Skeletal muscle tissue (tissue), 4 donors: ENCODE data around the gene PPIL4. TPM values are rescaled to one million over a fixed set of nuclear protein-coding genes. Genes with fewer than 3 reads are reported as not detected.

Source experiments
- H3K27ac ChIP-seq: one replicate; pipeline ENCODE4 v1.7.0; 2013; ENCODE audit warnings: mild to moderate bottlenecking, low read depth, low read length, inconsistent platforms
- H3K27me3 ChIP-seq, 3 donors: one replicate each; pipeline ENCODE4 v1.7.0; 2013; ENCODE audit warnings: low read length in 3 of 3; ENCODE audit not compliant: control insufficient read depth in 3 of 3, insufficient read depth in 3 of 3
- H3K36me3 ChIP-seq, 3 donors: one replicate each; pipeline ENCODE4 v1.7.0; 2013; ENCODE audit warnings: low read length in 3 of 3; ENCODE audit not compliant: control insufficient read depth in 3 of 3, insufficient read depth in 3 of 3
- H3K4me1 ChIP-seq, 3 donors: one replicate each; pipeline ENCODE4 v1.7.0; 2013; ENCODE audit warnings: low read length in 3 of 3, mild to moderate bottlenecking in 3 of 3; ENCODE audit not compliant: control insufficient read depth in 3 of 3, insufficient read depth in 3 of 3
- H3K4me3 ChIP-seq, 3 donors: one replicate each; pipeline ENCODE4 v1.7.0; 2013; ENCODE audit warnings: low read length in 3 of 3
- H3K9ac ChIP-seq, 3 donors: one replicate each; pipeline ENCODE4 v1.7.0; 2013; ENCODE audit warnings: low read length in 3 of 3, mild to moderate bottlenecking in 3 of 3, moderate library complexity in 2 of 3, low read depth in 1 of 3
- H3K9me3 ChIP-seq, 3 donors: one replicate each; pipeline ENCODE4 v1.7.0; 2013; ENCODE audit warnings: low read length in 3 of 3; ENCODE audit not compliant: control insufficient read depth in 3 of 3
- total RNA-seq: library from RNA; depleted of rRNA; stranded (reverse); fragments of >200 nt; gene quantifications from one replicate; pipeline ENCODE4 v1.2.3, GENCODE V29; 2014
- donor health status: Osteomylitis.

Gene PPIL4
- total RNA-seq, 1 donor from 2014 or later = 19.3 TPM

DNA sequence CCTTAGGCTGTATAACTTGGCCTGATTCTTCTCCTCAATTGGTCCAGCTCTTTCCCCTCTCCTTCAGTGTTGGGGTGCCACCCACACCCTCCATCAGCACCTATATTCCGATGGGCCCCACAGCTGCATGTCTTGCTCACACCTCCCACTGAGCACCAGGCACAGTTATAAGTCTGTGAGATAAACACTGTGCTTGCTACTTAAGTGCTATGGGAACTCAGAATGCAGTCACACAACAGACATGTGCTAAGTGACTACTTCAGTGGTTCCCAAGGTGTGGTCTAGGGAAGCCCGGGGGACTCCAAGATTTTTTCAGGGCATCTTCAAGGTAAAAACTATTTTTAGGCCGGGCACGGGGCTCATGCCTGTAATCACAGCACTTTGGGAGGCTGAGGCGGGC, 68.3 kb downstream of the PPIL4 start:
- H3K9me3 ChIP-seq = no peaks in the 10 kb centered on the region
- no peaks in the 10 kb centered on the region for H3K36me3 ChIP-seq
- peaks cover 0 to 5% (median 3%) of the 10 kb centered on the region in 3 donors for H3K27me3 ChIP-seq
- no peak overlapping the region for H3K9ac ChIP-seq
- no peak overlapping the region for H3K4me3 ChIP-seq
- no peak overlapping the region for H3K27ac ChIP-seq
- H3K4me1 ChIP-seq = peaks cover 0 to 7% (median 6%) of the 10 kb centered on the region in 3 donors

DNA sequence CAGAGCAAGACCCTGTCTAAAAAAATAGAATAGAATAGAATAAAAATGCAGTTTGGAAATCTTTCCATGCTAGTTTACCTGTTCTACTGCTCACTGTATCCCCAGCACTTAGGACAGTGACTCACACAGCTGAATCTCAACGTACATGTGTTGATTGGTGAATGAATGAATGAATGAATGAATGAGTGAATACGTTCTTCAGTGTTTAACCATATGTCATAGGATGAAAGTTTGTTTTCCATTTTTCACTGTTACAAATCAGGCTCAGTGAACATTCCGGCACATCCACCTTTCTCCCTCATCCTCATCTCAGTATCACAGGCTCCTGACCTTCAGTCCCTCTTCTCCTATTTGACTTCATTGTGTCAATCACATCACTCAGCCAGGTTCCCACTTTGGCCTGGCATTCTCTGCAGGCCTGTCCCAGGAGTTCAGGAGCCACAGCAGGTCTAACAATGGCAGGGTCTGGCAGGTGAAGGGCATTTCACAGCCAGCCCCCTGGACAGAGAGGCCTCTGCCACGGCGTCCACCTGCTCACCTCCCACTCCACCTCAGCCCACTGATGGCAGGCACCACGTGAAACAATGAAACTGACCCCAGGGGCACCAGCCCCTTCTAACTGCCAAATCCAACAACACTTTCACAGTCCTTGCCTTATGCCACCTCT, 68.9 kb downstream of the PPIL4 start:
- Histone ChIP-seq H3K27ac (no peak overlapping the region), H3K4me3 (no peak overlapping the region), H3K27me3 (peaks cover 0 to 5% (median 3%) of the 10 kb centered on the region in 3 donors), H3K9me3 (no peaks in the 10 kb centered on the region), H3K36me3 (no peaks in the 10 kb centered on the region), H3K9ac (no peak overlapping the region), H3K4me1 (peaks cover 0 to 6% (median 6%) of the 10 kb centered on the region in 3 donors)

DNA sequence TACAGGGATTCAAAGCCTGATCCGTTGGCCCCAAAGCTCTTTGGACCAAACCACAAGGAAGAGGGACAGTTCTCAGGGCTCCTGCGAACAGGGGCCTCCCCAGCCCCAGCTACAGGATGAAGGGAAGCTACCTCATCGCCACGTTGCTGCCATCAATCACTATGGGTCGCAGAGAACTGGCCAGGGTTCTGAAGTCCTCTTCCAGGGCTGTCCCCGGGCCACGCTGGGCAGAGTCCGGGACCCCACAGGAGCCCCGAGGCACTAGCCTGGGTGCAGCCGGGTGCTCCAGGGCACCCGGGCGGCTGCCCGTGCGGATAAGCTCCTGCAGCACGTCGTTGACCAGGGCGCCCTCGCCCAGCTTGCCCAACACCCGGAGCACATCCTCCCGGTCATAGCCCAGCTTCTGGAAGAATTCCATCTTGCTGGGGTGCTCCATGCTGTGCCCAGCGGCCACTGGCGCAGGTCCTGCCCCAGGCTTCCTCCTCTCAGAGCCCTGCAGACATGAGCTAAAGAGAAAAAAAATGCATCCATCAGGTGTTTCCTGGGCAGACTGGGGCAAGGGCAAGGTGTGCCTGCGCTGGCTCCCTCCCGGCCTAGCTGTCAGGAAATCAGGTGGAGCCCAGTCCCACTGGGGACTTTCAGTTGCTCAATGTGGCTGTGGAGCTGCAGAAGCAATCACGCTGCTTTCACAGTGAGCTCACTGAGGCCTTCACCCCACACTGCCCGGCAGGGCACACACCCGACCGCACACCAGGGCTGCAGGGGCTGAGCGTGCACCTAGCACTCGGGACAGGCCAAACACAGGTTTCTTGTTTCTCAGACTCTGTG, 71.5 kb downstream of the PPIL4 start:
- no peaks in the 10 kb centered on the region for H3K9me3 ChIP-seq

DNA sequence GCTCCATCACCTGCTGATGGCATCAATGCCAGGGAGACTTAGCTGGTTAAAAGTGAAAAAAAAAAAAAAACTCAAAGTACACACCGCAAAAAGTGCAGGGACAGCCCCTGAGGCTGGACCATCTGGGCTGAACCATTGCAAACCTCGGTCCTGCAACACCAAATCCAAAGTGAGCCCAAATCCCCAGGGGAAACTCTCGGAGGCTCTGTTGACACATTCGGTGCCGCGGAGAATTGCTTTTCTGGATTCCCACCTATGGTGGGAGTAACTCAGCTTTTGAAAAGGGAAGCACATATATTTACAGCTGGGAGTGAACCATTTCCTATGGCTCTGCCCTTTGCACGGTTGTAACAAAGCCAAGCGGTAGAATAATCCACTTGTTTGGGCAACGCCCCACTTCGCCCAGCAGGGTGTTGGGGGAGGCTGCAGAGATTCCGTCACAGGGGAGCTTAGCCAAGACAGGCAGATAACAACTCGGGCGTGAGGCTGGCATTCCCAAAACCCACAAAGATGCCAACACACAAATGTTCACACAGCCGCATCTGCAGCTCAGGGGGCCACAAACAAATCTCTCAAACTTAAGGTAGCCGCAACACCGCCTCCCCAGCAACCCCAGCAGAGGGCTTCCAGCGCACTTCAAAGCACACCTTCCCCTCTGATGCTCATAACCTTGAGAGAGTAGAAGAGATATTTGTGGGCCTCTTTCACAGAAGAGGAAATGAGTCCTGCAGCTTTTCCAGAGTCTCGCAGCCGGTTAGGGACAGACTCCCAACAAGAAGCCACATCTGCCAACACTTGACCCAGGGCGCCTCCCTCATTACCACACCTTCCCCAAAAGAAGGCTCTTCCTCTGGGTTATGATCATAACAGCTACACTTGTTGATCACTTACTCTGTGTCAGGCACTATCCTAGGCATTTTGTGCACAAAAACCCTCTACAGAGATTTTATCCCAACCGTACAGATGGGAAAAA, 72.5 kb downstream of the PPIL4 start:
- peaks cover 0 to 5% (median 5%) of the 10 kb centered on the region in 3 donors for H3K27me3 ChIP-seq
- H3K4me3 ChIP-seq = no peak overlapping the region
- H3K36me3 ChIP-seq = no peaks in the 10 kb centered on the region
- H3K4me1 ChIP-seq = peaks cover 0 to 4% (median 0%) of the 10 kb centered on the region in 3 donors
- no peak overlapping the region for H3K9ac ChIP-seq
- no peak overlapping the region for H3K27ac ChIP-seq
- H3K9me3 ChIP-seq = no peaks in the 10 kb centered on the region

More for the DNA sequence above, 71.5 kb downstream of the PPIL4 start:
- no peaks in the 10 kb centered on the region for H3K36me3 ChIP-seq
- no peak overlapping the region for H3K27ac ChIP-seq
- H3K27me3 ChIP-seq = peaks cover 0 to 5% (median 3%) of the 10 kb centered on the region in 3 donors
- no peak overlapping the region for H3K9ac ChIP-seq
- no peak overlapping the region for H3K4me3 ChIP-seq
- peaks cover 0 to 4% (median 0%) of the 10 kb centered on the region in 3 donors for H3K4me1 ChIP-seq

DNA sequence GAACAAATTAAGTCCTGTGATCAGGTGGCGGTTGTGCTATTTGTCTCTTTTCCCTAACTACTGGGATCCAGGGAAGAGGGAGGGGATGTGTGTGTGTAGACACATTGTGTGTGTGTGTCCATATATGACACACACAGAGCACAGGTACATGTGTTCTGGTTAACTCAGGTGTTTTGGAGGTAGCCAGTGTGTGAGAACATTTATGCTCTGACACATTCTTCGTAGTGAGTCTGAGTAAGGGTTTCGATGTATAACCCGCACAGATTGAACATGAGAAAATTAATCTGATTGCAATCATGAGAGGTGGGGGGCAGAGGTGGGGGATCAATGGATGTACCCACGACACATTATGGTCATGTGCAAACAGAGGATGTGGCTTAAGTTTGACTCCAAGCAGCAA, 73.6 kb downstream of the PPIL4 start:
- H3K36me3 ChIP-seq = no peaks in the 10 kb centered on the region

DNA sequence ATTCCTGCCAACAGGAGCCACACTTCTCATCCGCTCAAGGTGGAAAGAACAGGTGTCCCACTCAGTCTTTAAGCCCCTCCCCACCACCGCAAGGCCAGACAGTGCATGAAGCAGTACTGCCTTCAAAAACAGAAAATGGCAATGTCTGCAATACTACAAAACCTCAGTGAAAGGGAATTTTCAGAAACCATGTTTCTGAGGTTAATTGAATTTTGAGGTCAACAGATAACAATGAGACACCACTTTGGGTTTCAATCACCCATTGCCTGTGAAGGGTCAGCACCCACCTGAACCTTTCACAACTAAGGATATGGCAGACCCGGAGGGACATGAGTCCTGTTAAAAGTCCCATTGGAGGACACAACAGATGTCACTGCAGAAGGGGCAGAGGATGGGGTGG, 74.0 kb downstream of the PPIL4 start:
- Histone ChIP-seq H3K4me1 (peaks cover 0 to 4% (median 0%) of the 10 kb centered on the region in 3 donors), H3K4me3 (no peak overlapping the region), H3K27ac (no peak overlapping the region), H3K27me3 (peaks cover 0 to 5% (median 5%) of the 10 kb centered on the region in 3 donors), H3K9ac (no peak overlapping the region), H3K9me3 (no peaks in the 10 kb centered on the region), H3K36me3 (no peaks in the 10 kb centered on the region)

More for the DNA sequence above, 73.6 kb downstream of the PPIL4 start:
- no peaks in the 10 kb centered on the region for H3K9me3 ChIP-seq
- peaks cover 0 to 4% (median 0%) of the 10 kb centered on the region in 3 donors for H3K4me1 ChIP-seq
- H3K27ac ChIP-seq = no peak overlapping the region
- H3K9ac ChIP-seq = no peak overlapping the region
- H3K27me3 ChIP-seq = peaks cover 0 to 5% (median 5%) of the 10 kb centered on the region in 3 donors
- no peak overlapping the region for H3K4me3 ChIP-seq

DNA sequence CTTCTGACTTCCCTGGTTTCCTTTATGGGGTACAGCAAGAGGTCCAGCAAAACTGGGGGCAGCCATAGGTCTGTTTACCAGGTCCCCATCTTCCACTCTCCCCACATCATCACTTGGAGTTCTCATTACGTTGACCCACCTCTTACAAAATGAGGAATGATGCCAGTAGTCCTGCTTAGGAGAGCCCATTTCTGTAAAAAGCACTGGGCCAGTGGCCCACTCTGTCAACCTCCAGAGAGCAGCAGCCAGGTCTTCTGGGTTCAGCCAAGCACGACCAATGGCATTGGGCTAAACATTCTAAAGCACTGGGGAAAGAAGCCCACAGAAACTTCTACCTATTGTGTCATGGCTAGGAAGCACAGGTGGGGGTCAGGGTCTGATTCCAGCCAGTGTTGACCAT, 74.9 kb downstream of the PPIL4 start:
- H3K27me3 ChIP-seq = peaks cover 0 to 5% (median 5%) of the 10 kb centered on the region in 3 donors
- H3K9ac ChIP-seq = no peak overlapping the region
- H3K4me1 ChIP-seq = peaks cover 0 to 4% (median 0%) of the 10 kb centered on the region in 3 donors
- no peaks in the 10 kb centered on the region for H3K36me3 ChIP-seq
- H3K27ac ChIP-seq = no peak overlapping the region
- H3K4me3 ChIP-seq = no peak overlapping the region
- H3K9me3 ChIP-seq = no peaks in the 10 kb centered on the region

DNA sequence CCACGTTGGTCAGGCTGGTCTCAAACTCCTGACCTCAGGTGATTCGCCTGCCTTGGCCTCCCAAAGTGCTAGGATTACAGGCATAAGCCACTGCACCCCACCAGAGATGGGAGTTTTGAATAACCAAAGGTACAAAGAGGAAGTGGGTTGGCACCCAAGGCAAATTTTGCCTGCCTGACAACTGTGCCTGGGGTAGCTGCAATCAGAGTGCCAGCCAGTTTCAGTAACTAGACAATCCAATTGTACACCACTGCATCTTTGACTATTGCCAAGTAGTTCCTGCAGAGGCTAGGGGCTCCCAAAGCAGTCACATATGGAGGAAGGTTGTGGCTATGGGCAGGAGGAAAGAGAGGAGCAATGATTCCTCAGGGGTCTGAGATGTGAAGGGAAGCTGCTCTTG, 77.7 kb downstream of the PPIL4 start:
- no peak overlapping the region for H3K27ac ChIP-seq
- peaks cover 0 to 8% (median 2%) of the 10 kb centered on the region in 3 donors for H3K4me1 ChIP-seq
- H3K4me3 ChIP-seq = no peak overlapping the region
- peaks cover 2 to 5% (median 3%) of the 10 kb centered on the region in 3 donors for H3K27me3 ChIP-seq
- no peak overlapping the region for H3K9ac ChIP-seq
- no peaks in the 10 kb centered on the region for H3K36me3 ChIP-seq
- no peaks in the 10 kb centered on the region for H3K9me3 ChIP-seq

DNA sequence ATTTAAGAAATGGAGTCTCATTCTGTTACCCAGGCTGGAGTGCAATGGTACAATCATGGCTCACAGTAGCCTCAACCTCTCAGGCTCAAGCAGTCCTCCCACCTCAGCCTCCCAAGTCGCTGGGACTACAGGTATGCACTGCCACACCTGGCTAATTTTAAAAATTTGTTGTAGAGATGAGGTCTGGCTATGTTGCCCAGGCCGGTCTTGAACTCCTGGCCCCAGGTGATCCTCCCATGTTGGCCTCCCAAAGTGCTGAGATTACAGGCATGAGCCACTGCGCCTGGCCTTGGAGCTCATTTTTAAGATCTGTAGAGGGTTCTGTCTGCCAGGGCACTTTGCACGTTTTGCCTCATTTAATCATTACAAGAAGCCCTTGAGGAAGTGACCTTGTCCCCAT, 78.6 kb downstream of the PPIL4 start:
- no peaks in the 10 kb centered on the region for H3K36me3 ChIP-seq
- H3K27me3 ChIP-seq = peaks cover 2 to 5% (median 3%) of the 10 kb centered on the region in 3 donors
- no peaks in the 10 kb centered on the region for H3K9me3 ChIP-seq
- H3K9ac ChIP-seq = no peak overlapping the region
- no peak overlapping the region for H3K27ac ChIP-seq
- no peak overlapping the region for H3K4me3 ChIP-seq
- H3K4me1 ChIP-seq = peaks cover 0 to 8% (median 0%) of the 10 kb centered on the region in 3 donors
